ENCODE data around the gene KLHL17.

Gene KLHL17

GRCh38 chr1:960363-961131 is at the start of gene KLHL17:
Gene KLHL17, plus strand, starts transcription at chr1:960584. Its CDS starts 110 bp downstream, at chr1:960694.
- peak; percentile 81 for DNase-seq

- DNase-seq, result no peak
Observed at GRCh38 chr1:910881-911721, 49.3 kb upstream of the KLHL17 start.

GRCh38 chr1:911875-912739 is 48.3 kb upstream of the KLHL17 start:
- DNase-seq, result no peak

- DNase-seq, result peak; percentile 32
Observed at GRCh38 chr1:912740-913301, 47.6 kb upstream of the KLHL17 start.

- DNase-seq, result no peak
Observed at GRCh38 chr1:913491-914130, 46.8 kb upstream of the KLHL17 start.

GRCh38 chr1:914131-914890 is 46.1 kb upstream of the KLHL17 start:
- DNase-seq, result no peak

- DNase-seq, result no peak
Observed at GRCh38 chr1:914891-915280, 45.5 kb upstream of the KLHL17 start.

- DNase-seq, result no peak
Observed at GRCh38 chr1:915295-916172, 44.9 kb upstream of the KLHL17 start.

- peak; percentile 24 for DNase-seq
Observed at GRCh38 chr1:916173-917075, 44.0 kb upstream of the KLHL17 start.

- no peak for DNase-seq
Observed at GRCh38 chr1:917076-917459, 43.3 kb upstream of the KLHL17 start.

GRCh38 chr1:917466-918091 is 42.8 kb upstream of the KLHL17 start:
- DNase-seq, result no peak

- no peak for DNase-seq
Observed at GRCh38 chr1:918353-918752, 42.0 kb upstream of the KLHL17 start.

- no peak for DNase-seq
Observed at GRCh38 chr1:918843-919242, 41.5 kb upstream of the KLHL17 start.

- DNase-seq, result no peak
Observed at GRCh38 chr1:919271-919872, 41.0 kb upstream of the KLHL17 start.

- DNase-seq, result no peak
Observed at GRCh38 chr1:920010-920409, 40.4 kb upstream of the KLHL17 start.

- DNase-seq, result no peak
Observed at GRCh38 chr1:920521-920920, 39.9 kb upstream of the KLHL17 start.

- DNase-seq, result peak; percentile 79
Observed at GRCh38 chr1:921011-921837, 39.2 kb upstream of the KLHL17 start.

Measured in suppressor macrophage treated with lipopolysaccharide for 4 hours (primary cell).